Neural progenitor cell (in vitro differentiated cells): ENCODE measurements around the gene IL6.

ENCODE experiments used
- EZH2phosphoT487 ChIP-seq: fragments of 200-600 bp; sonication (generic); IDR thresholded peaks from 2 replicates; pipeline ENCODE4 v1.6.1; 2017; ENCODE audit warnings: antibody characterized with exemption
- TF ChIP-seq, protein P1 (sequence below): fragments of 200-600 bp; sonication (generic); IDR thresholded peaks from 2 replicates; pipeline ENCODE4 v1.5.1; 2017; ENCODE audit warnings: antibody characterized with exemption, mild to moderate bottlenecking

DNA sequence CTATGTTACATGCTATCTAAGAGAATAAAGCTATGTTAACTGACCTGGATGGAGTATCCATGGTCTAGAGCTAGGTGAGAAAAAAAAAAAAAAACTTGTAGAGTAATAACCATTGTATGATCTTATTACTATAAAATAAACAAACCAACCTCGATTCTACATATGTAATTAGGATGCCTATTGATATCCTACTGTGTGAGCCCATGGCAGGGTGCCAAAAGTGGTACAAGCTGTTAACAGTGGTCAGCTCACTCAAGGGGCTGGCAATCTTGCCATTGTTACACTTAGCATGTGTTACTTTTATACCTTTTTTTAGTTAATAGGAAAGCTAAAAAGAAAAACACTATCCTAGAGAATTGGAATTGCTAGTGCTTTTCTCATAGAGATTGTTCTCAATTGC lies 13.5 kb upstream of the IL6 start:
- TF ChIP-seq, protein P1, sequence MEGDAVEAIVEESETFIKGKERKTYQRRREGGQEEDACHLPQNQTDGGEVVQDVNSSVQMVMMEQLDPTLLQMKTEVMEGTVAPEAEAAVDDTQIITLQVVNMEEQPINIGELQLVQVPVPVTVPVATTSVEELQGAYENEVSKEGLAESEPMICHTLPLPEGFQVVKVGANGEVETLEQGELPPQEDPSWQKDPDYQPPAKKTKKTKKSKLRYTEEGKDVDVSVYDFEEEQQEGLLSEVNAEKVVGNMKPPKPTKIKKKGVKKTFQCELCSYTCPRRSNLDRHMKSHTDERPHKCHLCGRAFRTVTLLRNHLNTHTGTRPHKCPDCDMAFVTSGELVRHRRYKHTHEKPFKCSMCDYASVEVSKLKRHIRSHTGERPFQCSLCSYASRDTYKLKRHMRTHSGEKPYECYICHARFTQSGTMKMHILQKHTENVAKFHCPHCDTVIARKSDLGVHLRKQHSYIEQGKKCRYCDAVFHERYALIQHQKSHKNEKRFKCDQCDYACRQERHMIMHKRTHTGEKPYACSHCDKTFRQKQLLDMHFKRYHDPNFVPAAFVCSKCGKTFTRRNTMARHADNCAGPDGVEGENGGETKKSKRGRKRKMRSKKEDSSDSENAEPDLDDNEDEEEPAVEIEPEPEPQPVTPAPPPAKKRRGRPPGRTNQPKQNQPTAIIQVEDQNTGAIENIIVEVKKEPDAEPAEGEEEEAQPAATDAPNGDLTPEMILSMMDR = no peak
- no peak for TF ChIP-seq EZH2phosphoT487
